Measurements from ENCODE around the gene ZFP2. TPM values are rescaled to one million over a fixed set of nuclear protein-coding genes. Genes with fewer than 3 reads are reported as not detected.

The ZFP2 gene
- total RNA-seq, 1 experiment from 2014 or later, result 0.52 TPM

GRCh38 chr5:178965465-178966055 lies 69.8 kb downstream of the ZFP2 start:
- H3K79me2 ChIP-seq (ENCODE audit: insufficient read depth, low read length), result no peaks in the 10 kb centered on the region
- no peak overlapping the region for H3K18ac ChIP-seq (ENCODE audit: insufficient read length, low read depth, low read length)
- H3K4me1 Mint-ChIP-seq, result no peaks in the 10 kb centered on the region
- no peak overlapping the region for H2BK15ac ChIP-seq (ENCODE audit: low read depth, low read length)
- peaks cover 81% of the 10 kb centered on the region for H3K9me3 ChIP-seq (ENCODE audit: control insufficient read depth, low read depth, low read length)
- H3K9ac ChIP-seq (ENCODE audit: extremely low read depth, insufficient read length, low read length), result no peak overlapping the region
- H3K4me3 Mint-ChIP-seq, result no peak overlapping the region
- no peak overlapping the region for H3K27ac Mint-ChIP-seq
- no peak for DNase-seq
- H2BK12ac ChIP-seq (ENCODE audit: insufficient read length, low read depth, low read length), result no peak overlapping the region
- H3K23me2 ChIP-seq (ENCODE audit: insufficient read length, low read depth, low read length, poor library complexity, severe bottlenecking), result no peaks in the 10 kb centered on the region
- H3K79me1 ChIP-seq (ENCODE audit: insufficient read depth, low read depth, low read length, poor library complexity, severe bottlenecking), result no peaks in the 10 kb centered on the region
- H2BK5ac ChIP-seq (ENCODE audit: insufficient read length, low read length), result no peak overlapping the region
- peaks cover 19% of the 10 kb centered on the region for H3K27me3 Mint-ChIP-seq (ENCODE audit: low read depth)
- H3K4me2 ChIP-seq (ENCODE audit: insufficient read depth, insufficient read length, low read length), result no peak overlapping the region
- no peak overlapping the region for H2AK5ac ChIP-seq (ENCODE audit: insufficient read length, low read length)
- H3K36me3 Mint-ChIP-seq (ENCODE audit: insufficient read depth in 1 of 3, low read depth in 3 of 3), result peaks cover 19 to 36% (median 22%) of the 10 kb centered on the region in 3 experiments
- H3T11ph ChIP-seq (ENCODE audit: low read length), result no peak overlapping the region
- no peak overlapping the region for H3K27ac ChIP-seq (ENCODE audit: insufficient read length, low read depth, low read length)
- H3K56ac ChIP-seq (ENCODE audit: insufficient read length, low read depth, low read length), result no peak overlapping the region
- WGBS (ENCODE audit: extremely low coverage, insufficient read length, low lambda C conversion rate), result no CpG with 5 or more reads among the region's 5 CpGs
- no peak overlapping the region for H2BK20ac ChIP-seq (ENCODE audit: low read depth, low read length, poor library complexity, severe bottlenecking)
- H3K14ac ChIP-seq (ENCODE audit: insufficient read depth, low read length), result no peak overlapping the region
- peaks cover 91 to 95% of the 10 kb centered on the region in 2 experiments for H3K9me3 Mint-ChIP-seq
- no peak overlapping the region for H2AFZ ChIP-seq (ENCODE audit: low read length)
- no peak overlapping the region for H2BK120ac ChIP-seq (ENCODE audit: low read depth, low read length, poor library complexity, severe bottlenecking)
- no peak overlapping the region for H4K5ac ChIP-seq (ENCODE audit: insufficient read length, low read depth, low read length)
- no peak overlapping the region for H3K23ac ChIP-seq (ENCODE audit: insufficient read length, low read depth, low read length)
- no peak overlapping the region for H3K4ac ChIP-seq (ENCODE audit: low read depth, low read length)
- no peak overlapping the region for H4K8ac ChIP-seq (replicated peaks; ENCODE audit: insufficient read length, low read depth, low read length)
- H4K20me1 ChIP-seq (ENCODE audit: control insufficient read depth, insufficient read depth, insufficient read length), result no peaks in the 10 kb centered on the region
- no peak for TF ChIP-seq CTCF (conservative IDR thresholded peaks at IDR 0.05)
- H3K27me3 ChIP-seq (ENCODE audit: insufficient read depth, low read length), result no peaks in the 10 kb centered on the region
- H4K91ac ChIP-seq (ENCODE audit: insufficient read length, low read depth, low read length), result no peak overlapping the region
- no peaks in the 10 kb centered on the region for H3K4me1 ChIP-seq (ENCODE audit: insufficient read depth, low read length)
